ENCODE measurements around the gene CCNB3.

DNA sequence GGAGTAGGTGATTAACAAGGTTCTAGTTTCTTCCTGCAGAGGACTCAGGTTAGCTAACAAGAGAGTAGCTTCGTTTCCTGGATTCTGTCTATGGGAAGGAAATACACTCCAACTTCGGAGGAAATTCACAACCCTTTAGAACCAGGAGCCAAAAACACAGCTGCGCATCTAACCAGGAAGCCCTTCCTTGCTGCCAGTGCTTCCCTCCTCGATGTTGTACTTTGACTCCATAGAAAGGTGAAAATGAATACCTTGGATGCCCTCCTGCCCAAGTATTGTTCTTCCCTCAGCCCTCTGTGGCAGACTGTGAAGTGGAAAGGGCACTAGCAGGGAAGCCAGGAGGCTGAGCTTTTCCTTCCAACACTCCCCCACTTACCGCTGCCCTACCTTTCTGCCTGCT lies 38.8 kb upstream of the CCNB3 start:
- TF ChIP-seq CTCF (IDR thresholded peaks at IDR 0.05) (no peak), EP300 (IDR thresholded peaks at IDR 0.05) (no peak), POLR2A (IDR thresholded peaks at IDR 0.05) (no peak)
